ENCODE results near the gene UBE2H.

DNA sequence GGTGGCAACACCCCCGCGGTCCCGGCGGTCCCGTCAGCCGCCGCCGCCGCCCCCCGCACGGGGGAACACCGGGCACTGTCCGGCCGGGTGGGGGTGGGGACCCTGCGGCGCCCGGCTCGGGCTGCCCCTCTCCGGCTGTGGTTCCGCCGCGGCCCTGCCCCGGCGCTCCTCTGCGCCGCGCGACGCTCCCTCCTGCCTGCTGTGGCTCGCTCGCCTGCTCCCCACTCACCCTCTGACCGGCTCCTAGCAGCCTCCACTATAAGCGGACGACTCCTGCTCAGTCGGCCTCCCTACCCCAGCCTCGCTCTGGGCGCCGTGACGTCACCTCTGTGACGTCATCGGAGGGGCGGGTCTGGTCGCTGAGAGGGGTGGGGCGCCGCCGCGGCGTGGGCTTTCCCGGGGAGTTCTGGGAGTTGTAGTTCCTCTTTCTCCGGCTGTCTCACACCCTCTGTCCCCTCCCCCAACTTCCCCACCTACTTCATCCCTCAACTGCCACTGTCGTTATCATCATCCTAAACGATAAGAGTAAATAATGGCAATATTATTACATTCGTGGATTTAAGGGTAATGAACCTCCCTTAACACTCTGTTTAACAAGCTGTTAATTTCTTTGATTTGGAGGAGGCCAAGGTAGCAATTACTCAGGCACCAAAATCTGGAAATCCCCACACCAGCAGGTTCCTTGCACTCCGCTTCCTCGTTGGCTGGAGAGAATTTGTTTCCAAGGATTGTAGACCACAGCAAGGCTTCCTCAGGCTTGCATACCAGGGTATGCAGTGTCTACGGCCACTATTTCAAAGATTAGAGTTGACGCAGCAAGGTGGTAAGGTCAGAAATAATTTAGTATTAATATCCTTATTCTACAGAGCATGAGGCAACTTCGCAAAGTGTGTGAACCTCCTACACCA lies at the start of gene UBE2H:
- TF ChIP-seq, protein P1, sequence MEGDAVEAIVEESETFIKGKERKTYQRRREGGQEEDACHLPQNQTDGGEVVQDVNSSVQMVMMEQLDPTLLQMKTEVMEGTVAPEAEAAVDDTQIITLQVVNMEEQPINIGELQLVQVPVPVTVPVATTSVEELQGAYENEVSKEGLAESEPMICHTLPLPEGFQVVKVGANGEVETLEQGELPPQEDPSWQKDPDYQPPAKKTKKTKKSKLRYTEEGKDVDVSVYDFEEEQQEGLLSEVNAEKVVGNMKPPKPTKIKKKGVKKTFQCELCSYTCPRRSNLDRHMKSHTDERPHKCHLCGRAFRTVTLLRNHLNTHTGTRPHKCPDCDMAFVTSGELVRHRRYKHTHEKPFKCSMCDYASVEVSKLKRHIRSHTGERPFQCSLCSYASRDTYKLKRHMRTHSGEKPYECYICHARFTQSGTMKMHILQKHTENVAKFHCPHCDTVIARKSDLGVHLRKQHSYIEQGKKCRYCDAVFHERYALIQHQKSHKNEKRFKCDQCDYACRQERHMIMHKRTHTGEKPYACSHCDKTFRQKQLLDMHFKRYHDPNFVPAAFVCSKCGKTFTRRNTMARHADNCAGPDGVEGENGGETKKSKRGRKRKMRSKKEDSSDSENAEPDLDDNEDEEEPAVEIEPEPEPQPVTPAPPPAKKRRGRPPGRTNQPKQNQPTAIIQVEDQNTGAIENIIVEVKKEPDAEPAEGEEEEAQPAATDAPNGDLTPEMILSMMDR (IDR thresholded peaks at IDR 0.05 in 8 of 11, conservative IDR thresholded peaks at IDR 0.05 in 3 of 11): peak in 1 of 11 experiments; percentile 21
- peak; percentile 99 for TF ChIP-seq POLR2AphosphoS5 (IDR thresholded peaks at IDR 0.05)

Measured in spleen (tissue), 7 donors.